ENCODE data around the gene PRDM16. TPM values are rescaled to one million over a fixed set of nuclear protein-coding genes. Genes with fewer than 3 reads are reported as not detected.

PRDM16 gene
- total and polyA plus RNA-seq, 2 of the 13 experiments (the other 11 are each of a cell fraction or from before 2014, with no cell fraction given) = 0.15 to 0.81 TPM

- peak; percentile 75 for TF ChIP-seq PATZ1 (CRISPR knock-in tag; IDR thresholded peaks at IDR 0.05)
- 0 out of 2 replicates have a peak, but pooled peaks have one; percentile 17 for TF ChIP-seq ATF5 (CRISPR knock-in tag; IDR thresholded peaks at IDR 0.05; ENCODE audit: low read depth)
- no peak for TF ChIP-seq ZSCAN22 (CRISPR knock-in tag; IDR thresholded peaks at IDR 0.05)
- TF ChIP-seq HNF1B (CRISPR knock-in tag; IDR thresholded peaks at IDR 0.05) = peak; percentile 75
- no peak for TF ChIP-seq CBFB (CRISPR knock-in tag; IDR thresholded peaks at IDR 0.05)
- no peak for TF ChIP-seq LCORL (IDR thresholded peaks at IDR 0.05)
- TF ChIP-seq LCORL (CRISPR knock-in tag; IDR thresholded peaks at IDR 0.05) = peak; percentile 92
- no peak for TF ChIP-seq HDAC2 (CRISPR knock-in tag; IDR thresholded peaks at IDR 0.05)
- TF ChIP-seq SNAPC5 (CRISPR knock-in tag; IDR thresholded peaks at IDR 0.05; ENCODE audit: borderline replicate concordance) = no peak
- TF ChIP-seq HIC2 (CRISPR knock-in tag; IDR thresholded peaks at IDR 0.05; ENCODE audit: low read depth) = no peak
- no peak for TF ChIP-seq HMGA1 (CRISPR knock-in tag; conservative IDR thresholded peaks at IDR 0.05)
- peak; percentile 74; the same call in 1 of the 2 replicates for TF ChIP-seq ZNF142 (CRISPR knock-in tag; IDR thresholded peaks at IDR 0.05)
Measured at GRCh38 chr1:3219005-3219790, 150.2 kb downstream of the PRDM16 start (continued).
